Activated CD8-positive, alpha-beta T cell treated with anti-CD3 and anti-CD28 coated beads for 36 hours (primary cell): ENCODE measurements around the gene CRISP2. TPM values are rescaled to one million over a fixed set of nuclear protein-coding genes. Genes with fewer than 3 reads are reported as not detected.

Experiments used
- ATAC-seq: fragments of 200-7000 bp; cut with Tn5 transposase; one replicate; pipeline ENCODE4 v1.10.0; 2021; ENCODE audit warnings: mild to moderate bottlenecking, moderate library complexity
- CTCF ChIA-PET: fragments of 350-600 bp; sonication (Branson Sonifier 250); formaldehyde crosslinking; loops from one replicate; lab custom pipeline; 2021; ENCODE audit warnings: antibody characterized with exemption; lab: Charles Lee
- POLR2A ChIA-PET: fragments of 350-600 bp; sonication (Branson Sonifier 250); formaldehyde crosslinking; loops from one replicate; lab custom pipeline; 2021; ENCODE audit warnings: antibody characterized with exemption; lab: Charles Lee
- DNase-seq: peaks from one replicate; pipeline ENCODE4 v3.0.0-alpha.2; 2020
- H3K27ac Mint-ChIP-seq: one replicate; pipeline ENCODE4 v1.8.0; 2021; ENCODE audit warnings: mild to moderate bottlenecking, mixed read lengths
- H3K27me3 Mint-ChIP-seq: one replicate; pipeline ENCODE4 v1.8.0; 2021; ENCODE audit warnings: mixed read lengths
- H3K36me3 Mint-ChIP-seq: one replicate; pipeline ENCODE4 v1.8.0; 2021; ENCODE audit warnings: low read depth, mixed read lengths
- H3K4me1 Mint-ChIP-seq: one replicate; pipeline ENCODE4 v1.8.0; 2021; ENCODE audit warnings: low read depth, mixed read lengths
- H3K4me3 Mint-ChIP-seq: one replicate; pipeline ENCODE4 v1.8.0; 2021; ENCODE audit warnings: mild to moderate bottlenecking, moderate library complexity, mixed read lengths
- H3K9me3 Mint-ChIP-seq: one replicate; pipeline ENCODE4 v1.8.0; 2021; ENCODE audit warnings: mixed read lengths
- CTCF ChIP-seq: fragments of 200-600 bp; IDR thresholded peaks from one replicate; pipeline ENCODE4 v1.8.0; 2022; ENCODE audit warnings: antibody characterized with exemption, mild to moderate bottlenecking
- intact Hi-C: fragments of 100-400 bp; cut with micrococcal nuclease; formaldehyde crosslinking; loops from one replicate; pipeline ENCODE4 v1.10.0; 2022
- total RNA-seq, 2 experiments: library from RNA; stranded (reverse); gene quantifications; one replicate each; pipeline ENCODE4 v1.2.3, GENCODE V29; 2021

CRISP2 gene
- total RNA-seq, 2 experiments from 2014 or later: not detected

DNA sequence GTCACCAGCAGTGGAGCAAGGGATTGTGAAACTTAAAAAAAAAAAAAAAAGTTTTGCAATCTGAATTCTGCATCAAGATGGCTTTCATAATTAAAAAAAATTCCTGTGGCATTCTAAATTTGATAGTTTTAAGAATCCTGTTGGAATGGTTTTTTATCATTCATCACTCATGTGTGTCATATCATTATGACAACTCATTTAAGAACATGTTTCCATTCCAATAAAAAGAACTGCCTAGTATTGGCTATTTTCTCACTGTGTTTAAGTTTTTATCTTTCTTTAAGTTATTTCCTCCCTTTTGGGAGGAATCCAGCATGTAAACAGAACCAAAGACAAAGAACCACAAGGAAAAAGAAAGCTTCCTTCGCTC is 50.5 kb downstream of the CRISP2 start:
- H3K27me3 Mint-ChIP-seq: no peaks in the 10 kb centered on the region
- no peak for TF ChIP-seq CTCF
- H3K4me1 Mint-ChIP-seq: no peaks in the 10 kb centered on the region
- intact Hi-C loops: no loop called here
- DNase-seq (no peak), ATAC-seq (no peak)
- CTCF ChIA-PET: no interaction called here
- H3K27ac Mint-ChIP-seq: no peak overlapping the region
- POLR2A ChIA-PET: no interaction called here
- H3K4me3 Mint-ChIP-seq: no peak overlapping the region
- no peaks in the 10 kb centered on the region for H3K9me3 Mint-ChIP-seq
- H3K36me3 Mint-ChIP-seq: no peaks in the 10 kb centered on the region

DNA sequence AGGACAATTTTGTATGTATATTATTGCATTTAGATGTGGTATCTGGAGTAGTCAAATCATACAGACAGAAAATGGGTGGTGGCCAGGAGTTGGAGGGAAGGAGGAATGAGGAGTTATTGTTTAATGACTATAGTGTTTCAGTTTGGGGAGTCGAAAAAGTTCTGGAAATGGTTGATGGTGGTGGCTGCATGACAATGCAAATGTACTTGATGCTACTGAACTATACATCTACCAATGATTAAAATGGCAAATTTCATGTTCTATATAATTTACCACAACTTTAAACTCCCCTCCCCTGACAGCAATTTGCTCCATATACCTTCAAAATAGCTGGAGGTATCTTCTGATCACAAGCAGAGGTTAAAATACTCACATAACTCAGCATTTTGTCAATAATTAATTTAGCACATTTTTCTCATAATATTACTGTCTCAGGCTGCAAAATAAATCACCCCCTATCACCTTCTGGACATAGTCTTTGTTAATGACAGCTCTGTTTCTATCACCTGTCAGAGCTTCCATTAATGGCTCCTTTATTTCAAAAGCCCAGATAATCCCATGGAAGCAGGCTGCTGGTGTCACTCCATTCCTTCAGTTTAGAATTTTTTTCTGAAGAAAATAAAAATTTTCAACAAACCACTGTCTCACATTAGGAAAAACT is 51.0 kb downstream of the CRISP2 start:
- no peaks in the 10 kb centered on the region for H3K27me3 Mint-ChIP-seq
- ChIA-PET POLR2A (no interaction called here), CTCF (no interaction called here)
- no peak overlapping the region for H3K27ac Mint-ChIP-seq
- DNase-seq (no peak), ATAC-seq (no peak)
- no peaks in the 10 kb centered on the region for H3K36me3 Mint-ChIP-seq
- H3K4me3 Mint-ChIP-seq: no peak overlapping the region
- no peak for TF ChIP-seq CTCF
- no peaks in the 10 kb centered on the region for H3K4me1 Mint-ChIP-seq
- no peaks in the 10 kb centered on the region for H3K9me3 Mint-ChIP-seq
- intact Hi-C loops: no loop called here

GRCh38 chr6:49653942-49654341 is 59.4 kb downstream of the CRISP2 start:
- POLR2A ChIA-PET: interaction anchor here (0.6 kb wide), 1 partner anchor 336 kb away, joined by 3 read pairs; no protein-coding TSS in a partner anchor
- H3K4me3 Mint-ChIP-seq: no peak overlapping the region

DNA sequence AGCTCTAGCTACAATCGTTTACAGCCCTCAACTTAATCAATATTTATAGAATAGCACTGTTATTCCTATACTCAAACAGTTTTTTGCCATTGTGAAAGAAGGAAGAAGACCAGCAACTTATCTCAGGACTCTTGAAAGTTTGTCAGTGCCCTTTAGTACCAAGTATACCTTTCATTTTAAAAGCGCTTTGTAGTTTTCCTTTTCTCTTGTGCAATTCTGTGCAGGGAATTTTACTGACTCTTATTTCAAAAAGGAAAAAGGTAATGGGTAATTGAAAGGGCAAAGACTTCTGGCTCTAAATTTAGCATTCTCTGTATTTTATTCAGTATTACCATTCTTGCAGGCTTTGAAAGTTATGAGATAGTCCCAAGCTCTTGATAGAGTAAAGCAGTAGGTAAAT is 59.9 kb downstream of the CRISP2 start:
- H3K9me3 Mint-ChIP-seq: no peaks in the 10 kb centered on the region
- no peaks in the 10 kb centered on the region for H3K27me3 Mint-ChIP-seq
- intact Hi-C loops: no loop called here
- ChIA-PET POLR2A (interaction anchor here (0.6 kb wide), 1 partner anchor 337 kb away, joined by 3 read pairs; no protein-coding TSS in a partner anchor), CTCF (no interaction called here)
- H3K27ac Mint-ChIP-seq: no peak overlapping the region
- no peak for TF ChIP-seq CTCF
- H3K4me1 Mint-ChIP-seq: no peaks in the 10 kb centered on the region
- ATAC-seq: no peak
- no peaks in the 10 kb centered on the region for H3K36me3 Mint-ChIP-seq
- no peak overlapping the region for H3K4me3 Mint-ChIP-seq
- no peak for DNase-seq

More at GRCh38 chr6:49653942-49654341, 59.4 kb downstream of the CRISP2 start:
- no peaks in the 10 kb centered on the region for H3K4me1 Mint-ChIP-seq
- CTCF ChIA-PET: no interaction called here
- no peaks in the 10 kb centered on the region for H3K9me3 Mint-ChIP-seq
- no peak for DNase-seq
- no peak for ATAC-seq
- H3K27ac Mint-ChIP-seq: no peak overlapping the region
- no peaks in the 10 kb centered on the region for H3K36me3 Mint-ChIP-seq
- H3K27me3 Mint-ChIP-seq: no peaks in the 10 kb centered on the region
- no peak for TF ChIP-seq CTCF
- intact Hi-C loops: no loop called here

DNA sequence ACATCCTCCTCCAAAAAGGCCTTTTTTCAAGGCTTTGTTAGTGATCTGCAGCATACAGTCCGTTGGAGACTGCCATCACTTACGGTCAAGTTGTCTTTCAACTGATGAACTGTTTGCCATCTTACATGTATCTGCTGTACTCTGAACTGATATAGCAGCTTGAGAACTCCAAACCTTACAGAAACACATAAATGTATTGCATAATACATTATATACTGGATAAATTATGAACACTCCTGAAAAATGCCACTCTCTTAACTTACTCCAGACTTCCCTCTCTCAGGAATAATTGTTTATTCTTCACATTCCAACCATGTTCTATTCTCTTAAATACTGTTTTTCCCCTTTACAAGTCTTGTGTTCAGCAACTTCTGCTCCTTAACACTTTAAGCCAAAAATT is 62.1 kb downstream of the CRISP2 start:
- TF ChIP-seq CTCF: no peak
- ChIA-PET CTCF (no interaction called here), POLR2A (no interaction called here)
- Mint-ChIP-seq H3K9me3 (no peaks in the 10 kb centered on the region), H3K27ac (no peak overlapping the region), H3K4me1 (no peaks in the 10 kb centered on the region), H3K4me3 (no peak overlapping the region), H3K27me3 (no peaks in the 10 kb centered on the region), H3K36me3 (no peaks in the 10 kb centered on the region)
- DNase-seq: no peak
- ATAC-seq: no peak
- intact Hi-C loops: no loop called here
